Putamen (tissue), 1 donor: ENCODE measurements around the gene PRSS16.
"Not testable (repeated sequence)": the region's sequence is repeated elsewhere in the genome, so short reads cannot be mapped to it uniquely, and the experiment has no call there.

Source experiments
- DNase-seq: peaks from one replicate; pipeline ENCODE4 v3.0.0-alpha.2; 2016; ENCODE audit warnings: low spot score

PRSS16 gene, protein sequence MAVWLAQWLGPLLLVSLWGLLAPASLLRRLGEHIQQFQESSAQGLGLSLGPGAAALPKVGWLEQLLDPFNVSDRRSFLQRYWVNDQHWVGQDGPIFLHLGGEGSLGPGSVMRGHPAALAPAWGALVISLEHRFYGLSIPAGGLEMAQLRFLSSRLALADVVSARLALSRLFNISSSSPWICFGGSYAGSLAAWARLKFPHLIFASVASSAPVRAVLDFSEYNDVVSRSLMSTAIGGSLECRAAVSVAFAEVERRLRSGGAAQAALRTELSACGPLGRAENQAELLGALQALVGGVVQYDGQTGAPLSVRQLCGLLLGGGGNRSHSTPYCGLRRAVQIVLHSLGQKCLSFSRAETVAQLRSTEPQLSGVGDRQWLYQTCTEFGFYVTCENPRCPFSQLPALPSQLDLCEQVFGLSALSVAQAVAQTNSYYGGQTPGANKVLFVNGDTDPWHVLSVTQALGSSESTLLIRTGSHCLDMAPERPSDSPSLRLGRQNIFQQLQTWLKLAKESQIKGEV

DNA sequence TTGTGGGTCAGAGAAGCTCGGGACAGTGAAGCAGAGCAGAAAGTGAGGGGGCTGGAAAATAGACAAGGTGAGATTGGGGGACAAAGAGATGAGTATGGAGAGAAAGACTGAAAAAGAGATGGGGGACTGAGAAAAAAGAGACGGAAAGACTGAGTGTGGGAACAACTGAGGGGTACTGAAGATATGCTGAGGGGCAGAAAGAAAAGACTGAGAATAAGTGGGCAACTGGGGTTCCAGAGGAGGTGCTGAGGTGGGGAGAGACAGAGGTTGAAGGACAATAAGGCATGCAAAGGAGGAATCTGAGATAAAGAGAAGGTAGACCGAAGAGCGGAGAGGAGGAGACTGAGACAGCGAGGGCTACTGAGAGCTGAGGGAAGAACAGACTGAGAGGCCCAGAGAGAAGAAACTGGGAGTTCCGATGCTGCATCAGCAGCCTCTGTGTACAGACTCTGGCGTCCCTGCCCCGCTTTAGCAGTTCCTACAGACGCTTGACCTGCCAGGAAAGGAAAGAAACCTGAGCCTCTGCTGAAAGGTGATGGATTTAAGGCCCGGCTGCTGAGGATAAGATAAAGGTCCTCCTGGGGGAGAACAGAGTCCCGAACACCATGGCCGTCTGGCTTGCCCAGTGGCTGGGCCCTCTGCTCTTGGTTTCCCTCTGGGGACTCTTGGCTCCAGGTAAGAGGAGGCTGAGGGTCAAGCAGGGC is at the start of gene PRSS16:
PRSS16 (plus strand) TSS at position 569 of the 704 bp plus-strand sequence; CDS start at position 606, 37 bp downstream.
- no peak for DNase-seq

- DNase-seq = no peak
These were observed 41.9 kb upstream of the PRSS16 start for GRCh38 chr6:27205375-27206278.

DNA sequence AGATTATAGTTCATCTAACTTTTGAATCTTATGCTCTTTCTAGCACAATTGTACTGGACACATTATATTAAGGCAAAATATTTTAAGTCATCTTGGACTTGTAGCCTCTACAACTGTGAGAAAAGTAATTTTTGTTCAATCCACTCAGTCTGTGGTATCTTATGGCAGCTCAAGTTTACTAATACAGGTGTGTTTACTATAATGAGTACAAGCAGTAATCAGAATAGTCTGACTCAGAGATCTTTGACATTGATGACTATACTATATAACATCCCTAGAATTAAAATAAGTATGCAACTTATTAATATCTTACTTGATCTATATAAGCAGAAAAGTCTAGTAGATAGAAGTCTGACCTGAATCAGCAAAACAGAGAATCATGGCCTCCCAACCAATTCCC is 40.7 kb upstream of the PRSS16 start:
- DNase-seq = no peak

- no peak for DNase-seq
These were observed 39.5 kb upstream of the PRSS16 start for GRCh38 chr6:27208042-27208441.

GRCh38 chr6:27209196-27209595 is 38.3 kb upstream of the PRSS16 start:
- DNase-seq = no peak

GRCh38 chr6:27209659-27210269 is 37.7 kb upstream of the PRSS16 start:
- DNase-seq = no peak

DNA sequence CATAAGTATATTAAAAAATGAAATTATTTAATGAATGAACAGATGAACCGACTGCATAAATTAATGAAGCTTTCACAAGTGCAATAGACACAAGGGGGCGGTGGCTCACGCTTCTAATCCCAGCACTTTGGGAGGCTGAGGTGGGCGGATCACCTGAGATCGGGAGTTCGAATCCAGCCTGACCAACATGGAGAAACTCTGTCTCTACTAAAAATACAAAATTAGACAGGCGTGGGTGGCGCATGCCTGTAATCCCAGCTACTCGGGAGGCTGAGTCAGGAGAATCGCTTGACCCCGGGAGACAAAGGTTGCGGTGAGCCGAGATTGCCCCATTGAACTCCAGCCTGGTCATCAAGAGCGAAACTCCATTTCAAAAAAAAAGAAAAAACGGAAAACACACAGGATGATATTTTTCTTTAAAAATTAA is 34.4 kb upstream of the PRSS16 start:
- not testable (repeated sequence) for DNase-seq

- DNase-seq = no peak
These were observed 33.9 kb upstream of the PRSS16 start for GRCh38 chr6:27213544-27214125.

DNA sequence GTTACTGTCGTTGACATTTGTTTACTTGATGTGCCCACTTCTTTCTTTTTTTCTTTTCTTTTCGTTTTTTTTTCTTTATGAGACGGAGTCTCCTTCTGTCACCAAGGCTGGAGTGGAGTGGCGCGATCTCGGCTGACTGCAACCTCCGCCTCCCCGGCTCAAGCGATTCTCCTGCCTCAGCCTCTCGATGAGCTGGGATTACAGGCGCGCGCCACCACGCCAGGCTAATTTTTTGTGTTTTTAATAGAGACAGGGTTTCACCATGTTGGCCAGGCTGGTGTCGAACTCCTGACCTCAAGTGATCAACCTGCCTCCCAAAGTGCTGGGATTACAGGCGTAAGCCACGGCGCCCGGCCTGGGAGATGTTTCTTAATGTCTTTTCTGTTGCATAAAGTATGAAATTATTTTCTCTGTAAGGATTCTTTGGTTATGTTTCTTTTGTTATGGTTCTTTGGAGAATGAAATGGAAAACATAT is 33.3 kb upstream of the PRSS16 start:
- no peak for DNase-seq

DNA sequence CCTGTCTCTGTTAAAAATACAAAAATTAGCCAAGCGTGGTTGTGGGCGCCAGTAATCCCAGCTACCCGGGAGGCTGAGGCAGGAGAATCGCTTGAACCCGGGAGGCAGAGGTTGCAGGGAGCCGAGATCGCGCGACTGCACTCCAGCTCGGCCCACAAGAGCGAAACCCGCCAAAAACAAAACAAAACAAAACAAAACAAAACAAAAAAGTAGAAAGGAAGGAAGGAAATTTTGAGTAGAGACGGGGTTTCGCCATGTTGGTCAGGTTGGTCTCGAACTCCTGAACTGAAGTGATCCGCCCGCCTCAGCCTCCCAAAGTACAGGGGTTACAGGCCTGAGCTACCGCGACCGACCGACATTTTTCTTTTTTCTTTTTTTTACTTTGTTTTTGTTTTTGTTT is 30.6 kb upstream of the PRSS16 start:
- no peak for DNase-seq

DNA sequence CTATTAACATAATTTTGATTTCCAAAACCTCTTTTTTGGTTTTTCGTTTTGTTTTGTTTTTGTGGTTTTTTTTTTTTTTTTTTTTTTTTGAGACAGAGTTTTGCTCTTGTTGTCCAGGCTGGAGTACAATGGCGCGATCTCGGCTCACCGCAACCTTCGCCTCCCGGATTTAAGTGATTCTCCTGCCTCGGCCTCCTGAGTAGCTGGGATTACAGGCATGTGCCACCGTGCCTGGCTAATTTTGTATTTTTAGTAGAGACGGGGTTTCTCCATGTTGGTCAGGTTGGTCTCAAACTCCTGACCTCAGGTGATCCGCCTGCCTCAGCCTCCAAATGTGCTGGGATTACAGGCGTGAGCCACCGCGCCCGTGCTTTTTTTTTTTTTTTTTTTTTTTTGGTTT is 24.5 kb upstream of the PRSS16 start:
- DNase-seq = not testable (repeated sequence)

GRCh38 chr6:27224729-27225128 is 22.8 kb upstream of the PRSS16 start:
- no peak for DNase-seq

DNA sequence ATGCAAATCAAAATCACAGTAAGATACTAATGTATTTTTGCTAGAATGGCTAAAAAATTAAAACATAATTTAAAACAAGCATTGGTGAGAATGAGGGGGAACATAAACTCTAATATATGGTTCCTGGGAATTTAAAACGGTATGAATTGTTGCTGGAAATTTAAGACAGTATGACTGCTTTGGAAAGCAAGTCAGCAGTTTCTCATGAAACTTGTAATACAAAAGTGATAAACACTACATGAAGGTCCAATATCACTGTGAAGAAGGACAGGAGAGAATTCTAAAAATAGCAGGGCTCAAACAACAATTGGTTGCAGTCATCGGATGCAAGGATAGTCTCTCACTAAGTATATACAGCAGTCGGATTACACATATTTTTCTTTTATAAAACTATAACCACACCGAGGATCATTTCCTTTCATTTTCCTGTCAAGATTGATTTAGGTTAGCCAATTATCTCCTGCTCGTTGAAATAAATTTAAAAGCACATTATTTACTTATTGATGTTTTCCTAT is 18.5 kb upstream of the PRSS16 start:
- no peak for DNase-seq

GRCh38 chr6:27230758-27231111 is 16.8 kb upstream of the PRSS16 start:
- DNase-seq = no peak

DNA sequence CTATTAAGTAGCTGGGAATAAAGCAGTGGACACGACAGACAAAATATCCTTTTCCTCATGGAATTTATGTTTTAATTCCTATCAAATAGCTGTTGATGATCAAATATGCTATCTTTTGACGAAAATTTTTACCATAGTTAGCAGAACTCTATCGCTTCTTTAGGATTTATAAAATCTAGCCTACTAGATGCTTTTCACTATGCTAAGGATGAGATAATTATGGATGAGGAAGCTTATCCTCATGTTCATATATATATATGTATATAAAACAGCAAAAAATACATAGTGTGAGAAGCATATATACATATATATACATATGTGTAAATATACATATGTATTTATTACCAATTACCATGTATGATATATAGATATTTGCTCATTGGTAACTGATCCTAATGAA is 12.9 kb upstream of the PRSS16 start:
- no peak for DNase-seq

DNA sequence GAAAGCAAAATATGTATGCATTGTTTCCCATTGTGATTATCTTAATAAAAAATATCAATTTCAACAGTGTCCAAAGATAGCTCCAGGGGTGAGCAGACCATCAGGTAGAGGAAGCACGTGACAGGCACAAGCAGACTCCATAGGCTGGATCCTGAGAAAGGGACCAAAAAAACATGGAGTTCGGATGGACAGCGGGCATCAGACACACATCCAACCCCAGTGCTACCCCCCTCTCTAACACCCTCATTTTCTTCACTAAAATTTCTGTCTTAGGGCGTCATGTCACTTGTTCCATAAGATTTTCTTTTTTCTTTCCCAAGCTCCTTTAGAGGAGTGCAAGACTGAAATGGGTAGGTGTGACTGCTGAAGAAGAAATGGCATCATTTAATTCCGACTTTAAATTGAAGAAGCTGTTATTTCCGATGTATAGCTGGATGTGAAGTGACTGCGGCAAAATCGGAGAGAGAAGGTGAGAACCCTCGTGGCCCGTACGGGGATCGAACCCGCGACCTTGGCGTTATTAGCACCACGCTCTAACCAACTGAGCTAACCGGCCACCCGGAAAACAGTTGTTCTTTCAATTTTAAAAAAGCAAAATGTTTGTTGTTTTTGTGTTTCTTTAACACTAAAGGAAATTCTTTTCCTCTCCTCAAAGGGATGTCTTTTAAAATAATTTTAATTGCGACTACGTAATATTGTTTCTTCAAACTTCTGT is 10.3 kb upstream of the PRSS16 start:
- no peak for DNase-seq

DNA sequence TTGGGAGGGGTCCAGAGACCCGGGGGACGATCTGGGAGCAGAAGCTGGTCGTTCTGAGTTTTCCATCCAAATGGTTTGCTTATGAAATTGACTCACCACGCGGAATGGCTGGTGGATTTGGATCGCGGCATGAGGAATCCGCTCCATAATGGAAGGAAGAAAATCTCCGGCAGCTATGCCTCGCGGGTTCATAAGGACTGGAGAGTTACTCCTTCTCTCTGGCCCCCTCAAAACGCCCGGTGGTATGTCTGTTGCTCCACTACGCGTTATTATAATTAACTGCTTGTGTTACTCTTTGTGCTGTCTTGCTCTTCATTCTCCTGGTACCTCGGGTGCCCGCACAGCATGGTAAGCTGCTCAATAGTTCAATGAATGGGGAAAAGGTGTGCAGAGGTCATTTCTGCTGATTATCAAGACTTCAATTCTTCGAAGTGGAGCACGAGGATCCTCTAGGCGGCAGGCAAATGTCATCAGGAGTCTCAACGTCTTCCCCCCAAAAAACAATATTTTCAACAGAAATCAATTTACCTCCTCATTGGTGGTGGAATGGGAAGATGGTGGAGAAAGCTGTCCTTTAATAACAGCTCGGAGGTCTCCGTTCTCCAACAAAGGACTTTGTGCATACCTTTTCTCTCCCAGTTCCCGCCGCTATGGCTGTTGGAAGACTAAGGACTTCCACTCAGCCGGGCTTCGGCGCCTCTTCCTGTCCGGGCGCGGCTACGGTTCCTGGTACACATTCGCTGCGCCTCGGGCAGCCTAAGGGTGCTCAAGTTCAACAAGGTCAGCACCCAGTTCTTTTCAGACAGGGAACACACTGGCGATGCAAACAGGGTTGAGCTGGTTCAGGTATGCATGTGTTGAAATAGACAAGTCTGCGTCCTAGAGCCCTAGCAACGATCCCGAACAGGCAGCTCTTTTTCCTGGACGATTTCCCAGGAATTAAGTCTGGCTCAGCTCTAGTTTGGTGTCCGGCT is 9.2 kb upstream of the PRSS16 start:
- DNase-seq = no peak

- DNase-seq = no peak
These were observed 8.2 kb upstream of the PRSS16 start for GRCh38 chr6:27239258-27239657.

DNA sequence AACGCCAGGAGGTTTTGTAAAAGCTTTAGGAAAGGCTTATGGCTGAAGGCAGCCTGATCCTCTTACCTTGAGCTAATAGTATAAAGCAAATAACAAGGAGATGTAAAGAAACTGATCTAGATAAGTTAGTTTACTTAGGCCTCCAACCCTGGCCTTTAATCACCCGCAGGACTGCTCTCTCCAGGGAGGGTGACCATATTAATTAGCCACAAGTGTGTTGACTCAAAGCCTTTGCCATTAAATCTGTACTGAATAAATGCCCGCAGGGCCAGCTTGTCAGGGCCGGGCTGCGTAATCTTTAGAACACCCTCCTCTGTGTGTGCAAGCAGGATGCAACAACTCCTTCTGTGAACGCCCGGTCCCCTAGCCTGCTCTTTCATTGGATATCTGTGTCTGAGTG is 6.1 kb upstream of the PRSS16 start:
- no peak for DNase-seq
